Stimulated activated naive CD8-positive, alpha-beta T cell treated with anti-CD3 and anti-CD28 coated beads, Interleukin-15, Interleukin-2, amounts not matched to agents 100 ng/mL and 50 ng/mL, for 24 hours (primary cell): ENCODE data around the gene FLOT1.
A peak's percentile ranks its signal among the peaks of the same experiment; 100 is the strongest.

Experiments
- H3K27ac Mint-ChIP-seq: one replicate; pipeline ENCODE4 v1.8.0; 2021; ENCODE audit warnings: mild to moderate bottlenecking, mixed read lengths
- H3K27me3 Mint-ChIP-seq: one replicate; pipeline ENCODE4 v1.8.0; 2021; ENCODE audit warnings: mixed read lengths
- H3K36me3 Mint-ChIP-seq: one replicate; pipeline ENCODE4 v1.8.0; 2021; ENCODE audit warnings: low read depth, mixed read lengths
- H3K4me1 Mint-ChIP-seq: one replicate; pipeline ENCODE4 v1.8.0; 2021; ENCODE audit warnings: low read depth, mixed read lengths
- H3K4me3 Mint-ChIP-seq: one replicate; pipeline ENCODE4 v1.8.0; 2021; ENCODE audit warnings: mild to moderate bottlenecking, mixed read lengths
- H3K9me3 Mint-ChIP-seq: one replicate; pipeline ENCODE4 v1.8.0; 2021; ENCODE audit warnings: mixed read lengths

FLOT1 gene, protein sequence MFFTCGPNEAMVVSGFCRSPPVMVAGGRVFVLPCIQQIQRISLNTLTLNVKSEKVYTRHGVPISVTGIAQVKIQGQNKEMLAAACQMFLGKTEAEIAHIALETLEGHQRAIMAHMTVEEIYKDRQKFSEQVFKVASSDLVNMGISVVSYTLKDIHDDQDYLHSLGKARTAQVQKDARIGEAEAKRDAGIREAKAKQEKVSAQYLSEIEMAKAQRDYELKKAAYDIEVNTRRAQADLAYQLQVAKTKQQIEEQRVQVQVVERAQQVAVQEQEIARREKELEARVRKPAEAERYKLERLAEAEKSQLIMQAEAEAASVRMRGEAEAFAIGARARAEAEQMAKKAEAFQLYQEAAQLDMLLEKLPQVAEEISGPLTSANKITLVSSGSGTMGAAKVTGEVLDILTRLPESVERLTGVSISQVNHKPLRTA

DNA sequence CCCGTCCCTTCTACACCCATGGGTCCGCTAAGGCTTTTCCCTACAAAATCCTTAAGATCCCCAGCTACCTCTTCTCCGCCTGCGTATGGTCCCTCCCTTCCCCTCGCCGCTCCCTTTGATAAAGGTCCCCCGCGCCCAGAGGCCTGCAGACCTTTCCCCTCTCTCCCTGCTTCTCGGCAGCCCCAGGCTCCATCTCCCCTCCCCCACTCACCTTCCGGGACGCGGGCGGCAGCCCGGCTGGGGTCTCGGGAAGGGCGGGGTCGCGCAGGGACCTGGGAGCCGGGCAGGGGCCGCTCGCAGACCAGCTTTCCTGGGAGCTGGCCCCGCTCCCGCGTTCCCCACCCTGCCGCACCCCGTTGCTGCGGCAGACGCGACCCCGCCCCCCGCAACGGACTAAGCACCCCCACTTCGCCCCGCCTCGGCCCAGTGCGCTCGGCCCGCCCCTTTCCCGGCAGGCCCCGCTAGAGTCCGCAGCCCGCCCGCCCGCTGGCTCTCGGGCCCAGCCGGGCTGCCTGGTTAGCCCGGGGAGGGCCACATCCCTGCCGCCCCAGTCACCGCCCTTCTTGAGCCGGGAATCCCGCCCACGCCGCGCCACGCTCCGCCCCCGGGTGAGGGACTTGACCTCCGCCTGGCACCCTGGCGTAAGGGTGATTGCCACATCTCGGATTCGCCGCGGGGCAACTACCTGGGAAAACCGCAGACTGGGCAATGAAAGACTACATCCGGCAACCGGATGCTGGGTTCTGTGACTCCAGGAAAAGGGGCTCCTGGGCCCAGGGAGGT is at the start of gene FLOT1:
Gene FLOT1, minus strand, starts transcription at position 372 of the 783 bp plus-strand sequence. CDS start 498 bp downstream, outside the sequence.
- Mint-ChIP-seq H3K9me3 (peaks cover 2% of the 10 kb centered on the region), H3K4me1 (peaks cover 88% of the 10 kb centered on the region), H3K27ac (peak within 1 kb of the TSS; percentile 99), H3K4me3 (peak within 1 kb of the TSS; percentile 99), H3K27me3 (no peaks in the 10 kb centered on the region), H3K36me3 (peaks cover 61% of the 10 kb centered on the region)

DNA sequence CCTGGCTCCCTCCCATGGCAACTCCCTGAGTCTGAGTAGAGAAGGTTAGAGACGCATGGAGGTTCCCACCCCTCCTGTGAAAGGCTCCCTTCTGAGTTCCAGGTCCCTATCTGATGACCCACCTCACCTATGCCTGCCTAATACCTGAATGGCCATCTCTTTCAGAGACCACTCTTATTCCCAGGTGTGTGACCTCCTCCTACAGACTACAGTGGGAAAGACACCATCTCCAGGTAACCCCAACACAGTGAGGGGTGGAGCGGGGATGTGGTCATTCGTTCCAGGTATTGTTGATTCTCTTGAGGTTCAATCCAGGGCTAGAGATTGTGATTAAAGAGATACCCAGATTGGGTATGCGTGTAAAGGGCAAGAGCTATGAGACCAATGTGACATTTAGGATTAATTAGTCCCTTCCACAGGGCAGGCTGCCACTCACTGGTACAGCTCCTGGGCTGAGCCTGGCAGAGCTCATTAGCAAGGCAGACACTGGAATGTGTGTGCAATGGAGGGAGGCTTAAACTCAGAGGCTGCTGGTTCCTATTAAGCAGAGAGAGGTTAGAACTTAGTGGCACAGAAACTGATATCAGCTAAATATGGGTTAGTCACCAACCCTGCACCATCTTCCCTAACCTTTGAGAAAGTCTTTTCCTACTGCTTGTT is 48.4 kb upstream of the FLOT1 start:
- peak overlapping the region; percentile 82 for H3K4me3 Mint-ChIP-seq
- H3K36me3 Mint-ChIP-seq, result peaks cover 22% of the 10 kb centered on the region
- H3K27ac Mint-ChIP-seq, result peak overlapping the region; percentile 85

DNA sequence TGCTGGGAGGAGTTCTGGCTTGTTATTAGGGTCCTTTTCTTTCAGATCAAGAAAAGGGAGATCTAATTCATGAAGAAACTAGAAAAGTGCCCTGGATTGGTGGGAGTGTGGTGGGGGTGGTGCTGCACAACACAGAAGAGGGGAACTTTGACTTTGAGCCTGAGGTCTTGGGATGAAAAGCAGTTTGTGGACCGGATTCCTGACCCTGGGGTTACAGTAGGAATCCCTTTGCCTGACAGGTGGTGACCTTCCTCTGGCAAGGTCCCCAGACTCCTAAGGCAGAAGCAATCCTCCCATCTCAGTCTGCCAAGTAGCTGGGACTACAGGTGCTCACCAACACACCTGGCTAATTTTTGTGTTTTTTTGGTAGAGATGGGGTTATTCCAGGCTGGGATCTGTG is 47.1 kb upstream of the FLOT1 start:
- H3K36me3 Mint-ChIP-seq, result peaks cover 16% of the 10 kb centered on the region
- H3K4me1 Mint-ChIP-seq, result peaks cover 88% of the 10 kb centered on the region
- peak overlapping the region; percentile 82 for H3K4me3 Mint-ChIP-seq
- H3K27me3 Mint-ChIP-seq, result no peaks in the 10 kb centered on the region
- no peaks in the 10 kb centered on the region for H3K9me3 Mint-ChIP-seq
- H3K27ac Mint-ChIP-seq, result peak overlapping the region; percentile 98

More for the DNA sequence above, 48.4 kb upstream of the FLOT1 start:
- Mint-ChIP-seq H3K27me3 (no peaks in the 10 kb centered on the region), H3K9me3 (no peaks in the 10 kb centered on the region), H3K4me1 (peaks cover 88% of the 10 kb centered on the region)

DNA sequence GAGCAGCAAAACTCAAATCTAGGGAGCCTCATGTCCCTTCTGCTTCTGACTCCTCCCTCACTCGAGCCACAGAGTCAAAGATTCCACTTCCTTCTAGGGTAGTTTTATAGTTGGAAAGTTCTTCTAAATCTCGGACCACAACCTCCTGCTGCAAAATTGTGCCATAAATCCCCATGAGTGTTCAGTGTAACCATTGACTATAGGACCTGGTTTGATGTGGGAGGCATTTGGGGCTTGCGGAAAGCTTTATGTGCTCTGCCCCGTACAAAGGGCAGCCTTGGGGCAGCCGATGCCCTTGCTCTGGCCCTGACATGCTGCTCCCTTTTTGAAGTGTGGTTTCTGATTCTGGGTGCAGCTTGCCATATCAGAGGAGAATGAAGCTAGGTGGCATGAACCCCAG is 45.5 kb upstream of the FLOT1 start:
- H3K9me3 Mint-ChIP-seq, result no peaks in the 10 kb centered on the region
- peak overlapping the region; percentile 82 for H3K4me3 Mint-ChIP-seq
- H3K36me3 Mint-ChIP-seq, result peaks cover 15% of the 10 kb centered on the region
- H3K4me1 Mint-ChIP-seq, result peaks cover 79% of the 10 kb centered on the region
- H3K27me3 Mint-ChIP-seq, result no peaks in the 10 kb centered on the region
- H3K27ac Mint-ChIP-seq, result peak overlapping the region; percentile 98

DNA sequence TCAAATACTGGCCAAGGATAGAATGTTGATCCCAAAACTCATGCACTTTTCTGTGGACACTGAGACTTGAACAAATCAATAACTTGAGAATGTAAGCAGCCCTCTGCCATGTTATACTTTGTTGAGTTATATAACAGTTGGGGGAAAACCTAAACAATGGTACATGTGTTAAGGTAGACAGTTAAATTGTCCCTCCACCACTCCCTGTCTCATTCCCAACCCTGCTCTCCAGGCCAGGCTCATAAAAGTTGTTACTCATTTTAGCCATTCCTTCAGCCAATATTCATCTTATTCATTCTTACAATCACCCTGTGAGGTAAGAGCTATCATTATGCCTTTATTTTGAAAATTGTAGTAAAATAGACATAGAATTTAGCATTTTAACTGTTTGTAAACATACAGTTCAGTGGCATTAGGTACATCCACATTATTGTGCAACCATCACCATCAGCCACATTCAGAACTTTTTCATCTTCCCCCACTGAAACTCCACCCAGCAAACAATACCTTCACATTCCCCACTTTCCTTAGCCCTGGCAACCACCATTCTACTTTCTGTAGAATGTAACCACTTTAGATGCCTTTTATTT is 40.0 kb upstream of the FLOT1 start:
- Mint-ChIP-seq H3K27ac (peak overlapping the region; percentile 92), H3K4me3 (peak overlapping the region; percentile 61), H3K36me3 (peaks cover 4% of the 10 kb centered on the region), H3K27me3 (no peaks in the 10 kb centered on the region), H3K4me1 (peaks cover 73% of the 10 kb centered on the region), H3K9me3 (no peaks in the 10 kb centered on the region)

DNA sequence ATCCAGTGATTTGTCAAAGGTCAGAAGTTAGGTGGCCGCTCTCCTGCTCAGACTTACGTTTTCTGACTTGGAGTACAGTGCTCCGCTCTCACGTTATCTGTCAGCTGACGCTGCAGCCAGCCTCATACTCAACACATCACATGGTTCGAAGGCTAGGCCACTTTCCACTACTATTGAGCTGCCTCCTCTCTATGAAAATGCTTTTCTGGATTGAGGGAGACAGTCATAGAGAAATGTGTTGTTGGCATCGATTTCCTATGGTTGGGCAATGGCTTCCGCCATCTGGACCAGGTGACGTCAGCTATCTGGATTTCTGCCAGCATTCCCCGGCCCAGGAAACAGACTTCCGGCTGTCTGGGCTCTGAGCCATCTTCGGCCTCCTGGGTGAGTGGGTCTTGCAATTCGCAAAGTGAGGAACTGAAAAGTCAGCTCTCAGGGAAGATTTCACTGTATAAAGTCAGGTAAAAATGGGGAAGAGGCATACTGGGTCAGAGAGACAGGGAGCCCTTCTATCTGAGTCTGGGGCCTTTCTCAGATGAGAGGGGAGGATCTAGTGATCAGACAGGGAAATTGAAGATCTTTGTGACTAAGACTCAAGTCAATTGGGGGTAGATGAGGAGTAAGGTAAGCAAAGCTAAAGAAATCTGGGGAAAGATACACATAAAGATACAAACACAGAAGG is 39.4 kb upstream of the FLOT1 start:
- Mint-ChIP-seq H3K4me3 (peak overlapping the region; percentile 61), H3K27me3 (no peaks in the 10 kb centered on the region), H3K36me3 (peaks cover 4% of the 10 kb centered on the region), H3K27ac (peak overlapping the region; percentile 92), H3K9me3 (no peaks in the 10 kb centered on the region), H3K4me1 (peaks cover 71% of the 10 kb centered on the region)

DNA sequence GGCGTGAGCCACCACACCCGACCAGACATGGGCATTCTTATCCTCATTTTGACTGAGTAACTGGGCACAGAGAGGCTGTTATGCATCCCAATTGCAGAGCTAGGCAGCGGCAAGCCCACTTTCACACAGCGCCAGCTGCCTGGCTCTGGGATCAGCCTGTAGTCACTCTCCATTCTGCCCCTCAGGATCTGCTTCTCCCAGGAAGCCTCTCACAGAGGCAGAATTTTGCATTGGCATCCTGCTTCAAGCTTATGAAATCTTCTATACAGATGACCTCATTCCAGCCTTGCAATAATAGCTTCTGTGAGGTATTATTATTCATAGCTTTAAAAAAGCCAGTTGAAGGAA is 38.9 kb upstream of the FLOT1 start:
- Mint-ChIP-seq H3K27ac (peak overlapping the region; percentile 92), H3K27me3 (no peaks in the 10 kb centered on the region), H3K4me1 (peaks cover 71% of the 10 kb centered on the region), H3K4me3 (no peak overlapping the region), H3K9me3 (no peaks in the 10 kb centered on the region), H3K36me3 (peaks cover 4% of the 10 kb centered on the region)

DNA sequence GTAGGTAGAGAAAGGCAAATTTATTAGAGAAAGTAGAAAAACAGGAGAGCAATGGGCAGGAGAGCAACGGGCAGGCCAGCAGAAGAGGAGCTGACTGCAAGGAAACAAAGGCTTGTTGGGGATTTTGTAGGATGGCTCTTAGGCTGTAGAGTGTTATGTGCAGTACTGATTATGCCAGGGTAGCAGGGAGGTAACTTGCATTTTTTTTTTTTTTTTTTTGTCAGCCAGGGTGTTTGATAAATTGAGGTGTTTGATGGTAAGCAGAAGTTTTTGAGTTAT is 38.1 kb upstream of the FLOT1 start:
- Mint-ChIP-seq H3K36me3 (peaks cover 4% of the 10 kb centered on the region), H3K4me1 (peaks cover 64% of the 10 kb centered on the region), H3K4me3 (no peak overlapping the region), H3K27me3 (no peaks in the 10 kb centered on the region), H3K27ac (peak overlapping the region; percentile 84), H3K9me3 (no peaks in the 10 kb centered on the region)

DNA sequence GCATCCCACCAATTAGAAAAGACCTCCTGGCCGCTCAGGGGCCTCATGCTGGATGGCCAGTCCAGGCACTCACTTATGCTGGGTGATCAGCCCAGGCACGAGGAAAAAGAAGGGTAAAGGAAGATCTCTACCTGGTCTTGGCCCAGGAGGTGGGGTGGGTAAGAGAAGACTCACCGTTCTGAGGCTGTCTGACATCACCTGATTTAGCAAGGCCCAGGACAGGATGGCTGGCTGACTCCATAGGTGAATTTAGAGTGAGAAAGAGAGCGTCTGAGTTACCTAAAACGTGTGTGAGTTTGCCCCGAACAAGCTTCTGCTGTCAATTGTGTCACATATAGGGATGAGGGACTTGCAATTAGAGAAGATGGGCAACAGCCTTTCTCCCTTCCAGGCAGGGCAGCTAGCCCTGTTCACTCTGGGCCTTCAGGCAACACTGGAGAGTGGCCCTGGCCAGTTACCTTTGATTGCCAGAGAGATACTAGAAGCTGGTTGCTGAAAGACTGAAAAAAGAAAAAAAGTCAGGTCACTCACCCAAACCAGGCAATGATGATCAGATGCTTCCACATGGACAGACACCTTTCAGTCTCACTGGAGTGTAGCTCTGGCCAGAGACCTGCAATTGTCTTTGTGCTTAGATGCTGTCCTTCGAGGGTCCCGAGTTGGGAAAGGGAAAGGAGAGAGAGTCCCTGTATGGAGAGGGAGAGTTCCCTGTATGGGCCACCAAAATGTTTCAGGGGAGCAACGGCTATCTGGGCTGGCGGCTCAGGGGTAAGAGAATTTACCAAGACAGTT is 37.6 kb upstream of the FLOT1 start:
- H3K36me3 Mint-ChIP-seq, result peaks cover under 1% of the 10 kb centered on the region
- no peaks in the 10 kb centered on the region for H3K27me3 Mint-ChIP-seq
- H3K9me3 Mint-ChIP-seq, result no peaks in the 10 kb centered on the region
- H3K4me1 Mint-ChIP-seq, result peaks cover 64% of the 10 kb centered on the region
- no peak overlapping the region for H3K4me3 Mint-ChIP-seq
- peak overlapping the region; percentile 84 for H3K27ac Mint-ChIP-seq

DNA sequence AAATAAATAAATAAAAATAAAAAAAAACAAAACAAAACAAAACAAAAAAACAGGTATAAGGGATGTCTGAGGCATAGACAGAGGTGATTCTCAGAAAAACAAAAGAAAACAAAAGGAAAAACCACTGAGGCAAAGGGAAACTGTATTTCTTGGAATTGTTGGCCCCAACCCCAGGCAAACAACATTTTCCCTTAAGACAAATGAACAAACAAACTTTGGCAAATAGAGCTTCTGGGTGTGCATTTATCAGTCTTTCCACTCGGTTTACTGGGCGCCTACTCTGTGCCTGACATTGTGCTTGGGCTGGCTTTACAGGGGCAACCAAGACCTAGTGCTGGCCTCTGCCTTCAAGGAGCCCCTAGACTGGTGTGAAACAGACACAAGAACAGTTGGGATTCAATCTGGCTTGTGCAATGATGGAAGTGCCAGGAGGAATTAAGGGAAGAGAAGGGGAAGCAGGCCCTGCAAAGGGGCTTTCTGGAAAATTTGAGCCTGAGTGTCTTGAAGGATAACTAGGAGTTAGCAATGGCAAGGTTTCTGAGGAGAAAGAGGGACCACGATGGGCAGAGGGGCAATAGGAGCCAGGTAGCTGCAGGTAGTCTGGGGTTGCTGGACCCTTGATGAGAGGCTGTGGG is 35.6 kb upstream of the FLOT1 start:
- Mint-ChIP-seq H3K27me3 (no peaks in the 10 kb centered on the region), H3K27ac (peak overlapping the region; percentile 63), H3K4me1 (peaks cover 66% of the 10 kb centered on the region), H3K4me3 (no peak overlapping the region), H3K9me3 (no peaks in the 10 kb centered on the region), H3K36me3 (no peaks in the 10 kb centered on the region)

DNA sequence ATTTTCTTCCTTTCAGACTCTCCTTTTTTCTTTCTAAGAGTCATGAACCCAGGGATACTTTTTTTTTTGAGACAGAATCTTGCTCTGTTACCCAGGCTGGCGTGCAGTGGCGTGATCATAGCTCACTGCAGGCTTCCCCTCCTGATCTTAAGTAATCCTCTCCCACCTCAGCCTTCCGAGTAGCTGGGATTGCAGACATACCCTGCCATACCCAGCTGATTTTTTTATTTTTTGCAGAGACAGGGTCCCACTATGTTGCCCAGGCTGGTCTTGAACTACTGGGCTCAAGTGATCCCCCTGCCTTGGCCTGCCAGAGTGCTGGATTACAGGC is 34.6 kb upstream of the FLOT1 start:
- no peaks in the 10 kb centered on the region for H3K27me3 Mint-ChIP-seq
- no peaks in the 10 kb centered on the region for H3K9me3 Mint-ChIP-seq
- peak overlapping the region; percentile 42 for H3K27ac Mint-ChIP-seq
- no peak overlapping the region for H3K4me3 Mint-ChIP-seq
- peaks cover 68% of the 10 kb centered on the region for H3K4me1 Mint-ChIP-seq
- peaks cover 3% of the 10 kb centered on the region for H3K36me3 Mint-ChIP-seq

DNA sequence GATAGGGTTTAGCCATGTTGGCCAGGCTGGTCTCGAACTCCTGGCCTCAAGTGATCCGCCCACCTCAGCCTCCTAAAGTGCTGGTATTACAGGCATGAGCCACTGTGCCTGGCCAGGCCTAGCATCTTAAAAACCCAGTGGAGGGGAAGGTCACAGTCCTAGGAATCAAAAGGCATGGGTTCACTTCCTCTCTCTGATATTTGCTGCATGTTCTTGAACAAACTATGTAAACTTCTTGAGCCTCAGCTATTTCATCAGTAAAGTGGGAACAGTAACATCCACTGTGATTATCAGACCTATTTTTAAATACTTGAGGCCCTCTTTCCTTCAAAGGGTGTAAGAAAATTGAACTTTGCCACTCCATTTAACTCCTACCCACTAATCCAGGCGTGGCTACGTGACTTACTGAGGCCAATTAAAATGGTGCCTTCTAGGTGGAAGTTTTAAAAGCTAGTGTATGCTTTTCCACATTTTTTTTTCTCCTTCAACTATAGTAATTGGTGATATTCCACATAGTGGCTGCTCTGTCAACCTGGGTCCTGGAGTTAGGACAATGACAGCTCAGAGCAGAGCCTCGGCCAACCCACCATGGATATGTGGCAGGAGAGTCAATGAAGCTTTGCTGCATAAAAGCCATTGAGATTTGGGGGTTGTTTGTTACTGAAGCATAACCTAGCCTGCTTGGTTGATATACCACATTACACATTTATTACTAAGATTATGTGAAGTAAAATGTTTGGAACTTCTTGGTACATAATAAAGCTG is 34.1 kb upstream of the FLOT1 start:
- Mint-ChIP-seq H3K4me3 (no peak overlapping the region), H3K27ac (no peak overlapping the region), H3K4me1 (peaks cover 67% of the 10 kb centered on the region), H3K36me3 (peaks cover 5% of the 10 kb centered on the region), H3K27me3 (no peaks in the 10 kb centered on the region), H3K9me3 (no peaks in the 10 kb centered on the region)

DNA sequence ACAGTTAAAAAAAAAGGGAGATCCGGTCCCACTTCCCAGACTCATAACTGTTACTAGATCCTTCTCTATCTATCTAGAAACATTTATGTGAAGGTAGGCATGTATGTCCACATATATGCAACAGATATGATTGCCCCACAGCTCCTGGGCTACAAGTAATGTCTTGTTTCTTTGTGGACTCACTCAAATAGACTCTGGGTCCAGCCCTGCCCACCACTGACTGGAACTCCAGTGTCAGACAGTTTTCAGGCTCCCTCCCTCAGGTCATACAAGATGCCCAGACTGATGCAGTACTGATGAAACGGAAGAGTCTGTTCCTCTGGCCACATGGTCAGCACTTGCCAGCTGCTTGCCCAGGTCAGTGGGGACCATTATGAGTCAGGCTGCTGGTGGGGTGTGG is 32.6 kb upstream of the FLOT1 start:
- peaks cover 5% of the 10 kb centered on the region for H3K36me3 Mint-ChIP-seq
- H3K4me1 Mint-ChIP-seq, result peaks cover 69% of the 10 kb centered on the region
- H3K27ac Mint-ChIP-seq, result peak overlapping the region; percentile 61
- H3K4me3 Mint-ChIP-seq, result no peak overlapping the region
- no peaks in the 10 kb centered on the region for H3K27me3 Mint-ChIP-seq
- H3K9me3 Mint-ChIP-seq, result no peaks in the 10 kb centered on the region
